GM18520 (cell line): Measurements from ENCODE around the gene DGKG.

Experiments used
- ATAC-seq: cut with Tn5 transposase; IDR thresholded peaks from one replicate; pipeline ENCODE4 v1.9.1; 2021; ENCODE audit not compliant: unreplicated experiment

Gene DGKG

GRCh38 chr3:186118692-186119091, 243.3 kb downstream of the DGKG start:
- no peak for ATAC-seq

DNA sequence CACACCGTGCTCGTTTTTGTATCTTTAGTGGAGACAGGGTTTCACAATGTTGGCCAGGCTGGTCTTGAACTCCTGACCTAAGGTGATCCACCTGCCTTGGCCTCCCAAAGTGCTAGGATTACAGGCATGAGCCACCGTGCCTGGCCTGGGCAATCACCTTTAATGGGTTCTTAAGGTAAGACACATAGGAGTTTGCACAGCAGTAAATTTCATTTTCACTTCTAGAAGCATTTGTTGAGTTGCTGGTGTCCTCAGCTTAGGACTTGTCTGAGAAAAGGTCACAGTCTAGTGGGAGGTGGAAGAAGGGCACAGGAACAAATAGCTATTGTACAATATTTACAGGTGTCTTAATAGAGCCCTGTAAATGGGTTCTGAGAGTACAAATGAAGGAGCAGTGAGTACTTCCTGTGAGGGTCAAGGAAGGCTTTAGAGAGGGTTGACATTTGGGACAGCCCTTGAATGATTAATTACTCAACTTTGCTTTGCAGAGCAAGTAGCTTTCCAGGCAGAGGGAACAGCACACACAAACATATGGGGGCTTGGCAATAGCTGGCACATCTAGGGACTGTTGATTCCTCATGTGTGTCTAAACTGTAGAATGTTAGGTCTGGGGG, 244.4 kb downstream of the DGKG start:
- no peak for ATAC-seq

GRCh38 chr3:186115239-186115996, 246.6 kb downstream of the DGKG start:
- no peak for ATAC-seq

DNA sequence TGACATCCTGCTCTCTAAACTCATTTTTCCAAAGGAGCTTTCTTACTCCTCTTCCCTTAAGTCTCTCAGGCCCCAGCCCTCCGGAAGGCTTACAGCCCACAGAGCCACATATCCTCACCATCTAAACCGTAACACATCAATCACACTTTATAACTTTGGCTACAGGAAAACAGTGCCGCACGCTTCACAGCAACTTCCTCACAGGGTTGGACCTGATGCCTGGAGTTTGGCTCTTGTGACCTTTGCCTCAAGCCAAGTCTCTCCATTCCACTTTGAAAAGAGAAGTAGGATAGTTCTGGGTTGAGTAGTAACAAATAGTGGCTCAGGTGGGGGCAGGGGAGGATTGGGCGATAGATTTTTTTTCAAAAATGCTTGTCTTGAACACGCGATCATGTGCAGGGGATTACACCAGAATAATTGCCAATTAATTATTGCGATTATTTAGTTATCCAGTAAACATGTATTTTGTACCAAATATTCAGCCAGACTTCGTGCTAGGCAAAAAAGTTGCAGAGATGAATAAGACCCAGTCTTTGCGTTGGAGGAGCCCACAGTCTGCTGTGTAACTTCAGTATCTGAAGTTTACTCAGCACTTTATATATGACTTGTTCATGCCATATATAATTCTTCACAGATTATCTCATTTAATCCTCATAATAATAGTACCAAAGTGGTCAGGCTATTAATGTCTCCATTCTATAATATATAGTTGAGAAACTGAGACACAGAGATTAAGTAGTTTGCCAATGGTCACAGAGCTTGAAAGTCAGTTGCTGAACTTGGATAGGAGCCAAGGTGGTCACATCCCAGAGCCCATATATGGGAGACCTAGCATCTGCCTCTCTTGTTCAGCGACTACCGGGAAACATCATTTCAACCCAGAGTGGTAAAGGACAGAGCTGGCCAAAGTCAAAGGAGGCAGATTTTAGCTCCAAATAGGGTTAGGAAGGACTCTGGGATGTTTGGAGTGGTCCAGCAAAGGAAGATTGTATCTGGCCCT, 250.8 kb downstream of the DGKG start:
- no peak for ATAC-seq

- ATAC-seq = no peak
Measured at GRCh38 chr3:186109897-186110803, 251.9 kb downstream of the DGKG start.

- ATAC-seq = peak; percentile 96
Measured at GRCh38 chr3:186108941-186109865, 252.8 kb downstream of the DGKG start, which contains the start of gene ETV5. ETV5 (minus strand) TSS chr3:186109089; CDS start chr3:186105868, 3,221 bp downstream.

DNA sequence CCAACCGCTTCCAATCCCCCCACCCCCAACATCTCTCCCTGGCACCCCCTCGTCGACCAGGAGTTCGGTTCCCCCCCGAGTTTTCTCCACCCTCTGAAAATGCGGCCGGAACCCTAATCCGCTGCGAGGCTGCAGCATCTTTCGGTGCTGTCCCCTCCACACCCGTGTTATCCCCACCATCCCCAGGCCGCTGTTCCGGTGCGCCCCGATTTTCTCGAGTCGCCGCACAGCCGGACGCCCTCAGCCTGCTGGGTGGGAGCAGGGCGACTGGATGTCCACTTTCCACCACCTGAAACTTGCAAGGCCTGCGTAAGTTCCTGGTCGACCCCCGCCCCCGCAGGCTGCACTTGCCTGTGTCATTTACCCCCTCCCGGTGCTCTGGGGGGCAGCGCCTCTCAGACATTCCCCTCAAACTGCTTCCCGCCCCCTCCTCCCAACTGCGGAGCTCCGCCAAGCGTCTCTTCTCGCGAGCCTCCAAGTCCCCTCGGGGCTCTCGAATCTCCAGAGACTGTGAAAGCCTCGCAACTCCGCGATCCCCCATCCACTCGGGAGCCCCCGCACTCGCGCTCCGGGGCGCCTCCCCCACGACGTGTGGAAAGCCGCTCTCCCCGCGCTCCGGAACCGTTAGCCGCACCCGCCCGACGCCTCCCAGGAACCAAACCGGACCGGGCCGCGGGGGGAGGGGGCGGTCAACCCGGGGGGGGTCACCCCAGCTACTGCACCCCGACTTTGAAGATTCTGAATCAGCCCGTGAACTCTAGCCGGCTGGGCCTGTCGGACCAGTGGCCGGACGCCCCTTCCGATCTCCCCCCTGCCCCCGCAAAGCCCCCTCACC, 253.7 kb downstream of the DGKG start:
- ATAC-seq = no peak

GRCh38 chr3:186107215-186108105, 254.6 kb downstream of the DGKG start:
- no peak for ATAC-seq

- ATAC-seq = no peak
Measured at GRCh38 chr3:186105543-186105942, 256.5 kb downstream of the DGKG start.

GRCh38 chr3:186102687-186103086, 259.3 kb downstream of the DGKG start:
- ATAC-seq = no peak

- ATAC-seq = no peak
Measured at GRCh38 chr3:186100398-186100797, 261.6 kb downstream of the DGKG start.

- ATAC-seq = no peak
Measured at GRCh38 chr3:186099178-186099577, 262.9 kb downstream of the DGKG start.

DNA sequence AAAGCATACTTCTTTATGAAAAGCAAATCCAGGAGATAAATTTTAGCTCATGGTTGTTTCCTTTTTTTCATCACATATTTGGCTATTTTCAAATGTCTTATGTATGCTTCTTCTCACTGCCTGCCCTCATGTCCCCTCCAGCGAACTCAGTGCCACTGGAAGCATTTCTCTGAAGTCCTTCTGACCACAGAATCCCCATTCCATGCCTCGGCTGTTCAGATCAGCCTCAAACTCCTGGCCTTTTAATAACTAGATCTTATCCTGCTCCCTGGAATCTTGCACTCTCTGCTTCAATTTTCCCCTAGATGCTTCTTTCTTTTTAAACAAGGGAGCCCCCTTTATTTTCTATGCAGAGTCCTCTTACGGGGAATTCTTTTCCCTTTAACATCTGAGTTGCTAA, 263.3 kb downstream of the DGKG start:
- no peak for ATAC-seq

DNA sequence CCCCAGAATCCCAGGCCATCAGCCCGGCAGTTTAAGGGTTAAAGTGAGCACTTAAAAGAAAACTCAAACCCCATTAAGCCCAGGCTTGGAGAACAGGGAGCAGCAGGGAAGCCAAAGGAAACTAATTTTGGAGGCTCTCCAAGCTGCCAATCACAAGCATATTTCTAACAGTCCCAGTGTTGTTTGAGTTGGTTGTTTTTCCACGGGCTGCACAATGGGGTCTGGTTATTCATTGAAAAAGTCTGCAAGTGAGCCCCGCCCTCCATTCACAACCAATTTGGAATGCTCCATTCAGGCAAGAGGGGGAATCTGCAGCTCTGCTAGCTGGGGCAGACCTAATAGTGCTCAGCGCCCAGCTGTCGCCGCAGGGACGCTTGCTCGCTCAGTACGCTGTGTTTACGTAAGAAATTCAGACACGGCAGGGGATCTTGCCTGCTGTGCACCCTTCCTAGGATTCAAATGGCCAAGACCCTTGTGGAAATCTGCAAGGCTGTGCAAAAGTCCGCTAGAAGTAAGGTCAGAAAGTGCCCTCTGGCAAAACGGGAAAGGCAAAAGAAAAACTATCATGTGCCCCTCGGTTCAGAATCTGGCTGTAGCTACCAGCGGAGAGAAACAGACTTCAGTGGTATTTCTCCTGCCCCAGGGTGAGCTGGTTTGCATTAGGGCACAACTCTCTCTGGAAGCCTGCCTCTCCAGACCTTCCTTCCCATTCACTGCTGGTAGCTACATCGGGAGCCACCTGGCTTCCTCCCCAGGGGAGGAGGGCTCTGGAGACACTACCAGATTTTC, 264.2 kb downstream of the DGKG start:
- ATAC-seq = no peak

DNA sequence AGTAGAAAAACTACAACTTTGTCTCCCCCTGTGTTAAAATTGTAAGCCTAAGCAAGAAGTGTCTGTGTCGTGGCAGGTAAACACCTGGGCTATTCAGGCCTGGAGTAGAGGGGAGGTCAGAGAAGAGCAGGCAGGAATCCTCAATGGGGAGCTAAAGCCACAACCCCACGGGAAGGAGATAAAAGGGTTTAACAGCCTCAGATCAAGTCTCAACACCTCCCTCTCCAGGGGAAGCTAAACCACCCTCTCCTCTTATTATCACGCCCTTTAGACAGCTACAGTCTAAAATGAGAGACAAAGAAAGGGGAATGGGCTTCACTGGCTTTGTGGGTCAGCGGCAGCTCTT, 264.7 kb downstream of the DGKG start:
- no peak for ATAC-seq
